Measurements from ENCODE around the gene SRL.

DNA sequence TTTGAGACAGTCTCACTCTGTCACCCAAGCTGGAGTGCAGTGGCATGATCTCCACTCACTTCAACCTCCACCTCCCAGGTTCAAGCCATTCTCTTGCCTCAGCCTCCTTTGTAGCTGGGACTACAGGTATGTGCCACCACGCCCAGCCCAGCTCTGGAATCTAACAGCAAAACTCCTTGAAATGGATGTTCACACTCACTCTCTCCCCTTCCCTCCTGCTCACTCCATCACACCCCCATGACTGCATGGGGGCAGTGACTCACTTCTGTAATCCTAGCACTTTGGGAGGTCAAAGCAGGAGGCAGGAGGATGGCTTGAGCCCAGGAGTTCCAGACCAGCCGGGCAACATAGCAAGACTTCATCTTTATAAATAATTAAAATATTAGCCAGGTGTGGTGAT lies 42.1 kb upstream of the SRL start:
- TF ChIP-seq SIN3A (conservative IDR thresholded peaks at IDR 0.05 in 1 of 2, IDR thresholded peaks at IDR 0.05 in 1 of 2; ENCODE audit: low read depth in 1 of 2, low read length in 2 of 2) (no peak), POLR2AphosphoS5 (IDR thresholded peaks at IDR 0.05; ENCODE audit: low read depth, low read length) (no peak), TAF1 (IDR thresholded peaks at IDR 0.05; ENCODE audit: low read depth, low read length) (no peak), SP4 (IDR thresholded peaks at IDR 0.05; ENCODE audit: low read length) (no peak)
- TF ChIP-seq, protein P1, sequence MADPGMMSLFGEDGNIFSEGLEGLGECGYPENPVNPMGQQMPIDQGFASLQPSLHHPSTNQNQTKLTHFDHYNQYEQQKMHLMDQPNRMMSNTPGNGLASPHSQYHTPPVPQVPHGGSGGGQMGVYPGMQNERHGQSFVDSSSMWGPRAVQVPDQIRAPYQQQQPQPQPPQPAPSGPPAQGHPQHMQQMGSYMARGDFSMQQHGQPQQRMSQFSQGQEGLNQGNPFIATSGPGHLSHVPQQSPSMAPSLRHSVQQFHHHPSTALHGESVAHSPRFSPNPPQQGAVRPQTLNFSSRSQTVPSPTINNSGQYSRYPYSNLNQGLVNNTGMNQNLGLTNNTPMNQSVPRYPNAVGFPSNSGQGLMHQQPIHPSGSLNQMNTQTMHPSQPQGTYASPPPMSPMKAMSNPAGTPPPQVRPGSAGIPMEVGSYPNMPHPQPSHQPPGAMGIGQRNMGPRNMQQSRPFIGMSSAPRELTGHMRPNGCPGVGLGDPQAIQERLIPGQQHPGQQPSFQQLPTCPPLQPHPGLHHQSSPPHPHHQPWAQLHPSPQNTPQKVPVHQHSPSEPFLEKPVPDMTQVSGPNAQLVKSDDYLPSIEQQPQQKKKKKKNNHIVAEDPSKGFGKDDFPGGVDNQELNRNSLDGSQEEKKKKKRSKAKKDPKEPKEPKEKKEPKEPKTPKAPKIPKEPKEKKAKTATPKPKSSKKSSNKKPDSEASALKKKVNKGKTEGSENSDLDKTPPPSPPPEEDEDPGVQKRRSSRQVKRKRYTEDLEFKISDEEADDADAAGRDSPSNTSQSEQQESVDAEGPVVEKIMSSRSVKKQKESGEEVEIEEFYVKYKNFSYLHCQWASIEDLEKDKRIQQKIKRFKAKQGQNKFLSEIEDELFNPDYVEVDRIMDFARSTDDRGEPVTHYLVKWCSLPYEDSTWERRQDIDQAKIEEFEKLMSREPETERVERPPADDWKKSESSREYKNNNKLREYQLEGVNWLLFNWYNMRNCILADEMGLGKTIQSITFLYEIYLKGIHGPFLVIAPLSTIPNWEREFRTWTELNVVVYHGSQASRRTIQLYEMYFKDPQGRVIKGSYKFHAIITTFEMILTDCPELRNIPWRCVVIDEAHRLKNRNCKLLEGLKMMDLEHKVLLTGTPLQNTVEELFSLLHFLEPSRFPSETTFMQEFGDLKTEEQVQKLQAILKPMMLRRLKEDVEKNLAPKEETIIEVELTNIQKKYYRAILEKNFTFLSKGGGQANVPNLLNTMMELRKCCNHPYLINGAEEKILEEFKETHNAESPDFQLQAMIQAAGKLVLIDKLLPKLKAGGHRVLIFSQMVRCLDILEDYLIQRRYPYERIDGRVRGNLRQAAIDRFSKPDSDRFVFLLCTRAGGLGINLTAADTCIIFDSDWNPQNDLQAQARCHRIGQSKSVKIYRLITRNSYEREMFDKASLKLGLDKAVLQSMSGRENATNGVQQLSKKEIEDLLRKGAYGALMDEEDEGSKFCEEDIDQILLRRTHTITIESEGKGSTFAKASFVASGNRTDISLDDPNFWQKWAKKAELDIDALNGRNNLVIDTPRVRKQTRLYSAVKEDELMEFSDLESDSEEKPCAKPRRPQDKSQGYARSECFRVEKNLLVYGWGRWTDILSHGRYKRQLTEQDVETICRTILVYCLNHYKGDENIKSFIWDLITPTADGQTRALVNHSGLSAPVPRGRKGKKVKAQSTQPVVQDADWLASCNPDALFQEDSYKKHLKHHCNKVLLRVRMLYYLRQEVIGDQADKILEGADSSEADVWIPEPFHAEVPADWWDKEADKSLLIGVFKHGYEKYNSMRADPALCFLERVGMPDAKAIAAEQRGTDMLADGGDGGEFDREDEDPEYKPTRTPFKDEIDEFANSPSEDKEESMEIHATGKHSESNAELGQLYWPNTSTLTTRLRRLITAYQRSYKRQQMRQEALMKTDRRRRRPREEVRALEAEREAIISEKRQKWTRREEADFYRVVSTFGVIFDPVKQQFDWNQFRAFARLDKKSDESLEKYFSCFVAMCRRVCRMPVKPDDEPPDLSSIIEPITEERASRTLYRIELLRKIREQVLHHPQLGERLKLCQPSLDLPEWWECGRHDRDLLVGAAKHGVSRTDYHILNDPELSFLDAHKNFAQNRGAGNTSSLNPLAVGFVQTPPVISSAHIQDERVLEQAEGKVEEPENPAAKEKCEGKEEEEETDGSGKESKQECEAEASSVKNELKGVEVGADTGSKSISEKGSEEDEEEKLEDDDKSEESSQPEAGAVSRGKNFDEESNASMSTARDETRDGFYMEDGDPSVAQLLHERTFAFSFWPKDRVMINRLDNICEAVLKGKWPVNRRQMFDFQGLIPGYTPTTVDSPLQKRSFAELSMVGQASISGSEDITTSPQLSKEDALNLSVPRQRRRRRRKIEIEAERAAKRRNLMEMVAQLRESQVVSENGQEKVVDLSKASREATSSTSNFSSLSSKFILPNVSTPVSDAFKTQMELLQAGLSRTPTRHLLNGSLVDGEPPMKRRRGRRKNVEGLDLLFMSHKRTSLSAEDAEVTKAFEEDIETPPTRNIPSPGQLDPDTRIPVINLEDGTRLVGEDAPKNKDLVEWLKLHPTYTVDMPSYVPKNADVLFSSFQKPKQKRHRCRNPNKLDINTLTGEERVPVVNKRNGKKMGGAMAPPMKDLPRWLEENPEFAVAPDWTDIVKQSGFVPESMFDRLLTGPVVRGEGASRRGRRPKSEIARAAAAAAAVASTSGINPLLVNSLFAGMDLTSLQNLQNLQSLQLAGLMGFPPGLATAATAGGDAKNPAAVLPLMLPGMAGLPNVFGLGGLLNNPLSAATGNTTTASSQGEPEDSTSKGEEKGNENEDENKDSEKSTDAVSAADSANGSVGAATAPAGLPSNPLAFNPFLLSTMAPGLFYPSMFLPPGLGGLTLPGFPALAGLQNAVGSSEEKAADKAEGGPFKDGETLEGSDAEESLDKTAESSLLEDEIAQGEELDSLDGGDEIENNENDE (IDR thresholded peaks at IDR 0.05; ENCODE audit: insufficient replicate concordance, low read length) = no peak

Data from H1 (cell line).